Endothelial cell of umbilical vein (primary cell): ENCODE data around the gene ZNF783. TPM values are rescaled to one million over a fixed set of nuclear protein-coding genes. Genes with fewer than 3 reads are reported as not detected.

Source experiments
- Bru-seq: library from RNA; stranded (reverse); fragments of 400-500 nt; gene quantifications from one replicate; lab custom pipeline; 2021; lab: Mats Ljungman, UMichigan
- BruChase-seq, 2 experiments: library from RNA; stranded (reverse); fragments of 400-500 nt; gene quantifications; one replicate each; lab custom pipeline; 2021; lab: Mats Ljungman, UMichigan
- BruUV-seq: library from RNA; stranded (reverse); fragments of 400-500 nt; replicated peaks from 2 replicates; lab custom pipeline; 2021; lab: Mats Ljungman, UMichigan
- CTCF ChIA-PET: fragments of 300-600, 350-600 bp; sonication (Branson Sonifier 250); formaldehyde crosslinking; loops from one replicate; lab custom pipeline; 2021; ENCODE audit warnings: antibody characterized with exemption, inconsistent platforms; lab: Charles Lee
- POLR2A ChIA-PET: fragments of 300-600, 350-600 bp; sonication (Branson Sonifier 250); formaldehyde crosslinking; loops from one replicate; lab custom pipeline; 2021; ENCODE audit warnings: antibody characterized with exemption, inconsistent platforms; lab: Charles Lee
- DNase-seq: peaks from one replicate; pipeline ENCODE4 v3.0.0-alpha.2; 2011; ENCODE audit warnings: low read depth, low spot score
- FAIRE-seq: peaks from 2 replicates; lab custom pipeline; 2011; peaks lifted over from hg19 to GRCh38; lab: Jason Lieb, UNC
- H2AFZ ChIP-seq: 2 replicates; pipeline ENCODE4 v1.6.0; 2012; ENCODE audit warnings: low read depth, low read length, control low read depth, inconsistent platforms
- H3K27ac ChIP-seq: 2 replicates; pipeline ENCODE4 v1.5.1; 2011; ENCODE audit warnings: low read depth, mild to moderate bottlenecking, control low read depth, low read length, moderate library complexity; ENCODE audit not compliant: insufficient read depth
- H3K27me3 ChIP-seq, 2 experiments: 2 replicates each; pipeline versions ENCODE4 v1.6.0 to v1.6.1; 2011; ENCODE audit warnings: low read length in 2 of 2, mixed read lengths in 1 of 2; ENCODE audit not compliant: control insufficient read depth in 2 of 2, insufficient read depth in 2 of 2
- H3K36me3 ChIP-seq, 2 experiments: 2 replicates in 1 of 2; 3 replicates in 1 of 2; pipeline ENCODE4 v1.5.1; 2011; ENCODE audit warnings: low read length in 2 of 2, mild to moderate bottlenecking in 1 of 2, moderate library complexity in 1 of 2; ENCODE audit not compliant: control insufficient read depth in 2 of 2, insufficient read depth in 2 of 2; ENCODE audit errors: extremely low read depth in 1 of 2
- H3K4me1 ChIP-seq: 3 replicates; pipeline ENCODE4 v1.5.1; 2011; ENCODE audit warnings: mild to moderate bottlenecking, low read length; ENCODE audit not compliant: control insufficient read depth, insufficient read depth; ENCODE audit errors: extremely low read depth
- H3K4me2 ChIP-seq: 2 replicates; pipeline ENCODE4 v1.6.1; 2011; ENCODE audit warnings: low read length, control low read depth, mixed read lengths; ENCODE audit not compliant: insufficient read depth
- H3K4me3 ChIP-seq, 3 experiments: fragments of 200-600 bp in 1 of 3; sonication (generic), shearing (Covaris generic) in 1 of 3; replicated peaks in 1 of 3; 2 replicates each; pipeline ENCODE4 v1.5.1; 2011 to 2016; ENCODE audit warnings: control low read depth in 3 of 3, low read length in 3 of 3, mild to moderate bottlenecking in 2 of 3, inconsistent platforms in 1 of 3, low read depth in 1 of 3, moderate library complexity in 1 of 3; ENCODE audit not compliant: insufficient read depth in 1 of 3
- H3K79me2 ChIP-seq: 2 replicates; pipeline ENCODE4 v1.6.0; 2012; ENCODE audit warnings: low read length, inconsistent platforms; ENCODE audit not compliant: control insufficient read depth, insufficient read depth
- H3K9ac ChIP-seq: replicated peaks from 2 replicates; pipeline ENCODE3; 2011; ENCODE audit warnings: low read length, control low read depth; ENCODE audit not compliant: insufficient read depth; ENCODE audit errors: extremely low read depth
- H3K9me1 ChIP-seq: replicated peaks from 3 replicates; pipeline ENCODE4 v1.6.0; 2011; ENCODE audit warnings: mild to moderate bottlenecking, low read length; ENCODE audit not compliant: control insufficient read depth, insufficient read depth; ENCODE audit errors: extremely low read depth
- H3K9me3 ChIP-seq: replicated peaks from 2 replicates; pipeline ENCODE4 v1.5.1; 2012; ENCODE audit warnings: low read length, inconsistent platforms; ENCODE audit not compliant: control insufficient read depth, insufficient read depth
- H4K20me1 ChIP-seq: replicated peaks from 2 replicates; pipeline ENCODE3; 2011; ENCODE audit warnings: mild to moderate bottlenecking, low read length; ENCODE audit not compliant: control insufficient read depth, insufficient read depth; ENCODE audit errors: extremely low read depth
- CTCF ChIP-seq, 2 donors: IDR thresholded peaks; 1 replicate in 1 of 2; 2 replicates in 1 of 2; pipeline ENCODE4 v1.5.1; 2011; ENCODE audit warnings: low read length in 2 of 2, mild to moderate bottlenecking in 2 of 2, moderate library complexity in 2 of 2, control low read depth in 1 of 2, inconsistent platforms in 1 of 2, low read depth in 1 of 2; ENCODE audit not compliant: insufficient read depth in 1 of 2; ENCODE audit errors: extremely low read depth in 1 of 2
- EZH2 ChIP-seq: IDR thresholded peaks from 2 replicates; pipeline ENCODE4 v1.6.1; 2012; ENCODE audit warnings: borderline replicate concordance, low read depth, mild to moderate bottlenecking, moderate library complexity, low read length, inconsistent platforms; ENCODE audit not compliant: severe bottlenecking
- FOS ChIP-seq: IDR thresholded peaks from 2 replicates; pipeline ENCODE4 v1.6.1; 2011; ENCODE audit warnings: mild to moderate bottlenecking, low read length, moderate library complexity, borderline replicate concordance; ENCODE audit not compliant: insufficient read depth
- JUN ChIP-seq: IDR thresholded peaks from 2 replicates; pipeline ENCODE4 v1.6.1; 2011; ENCODE audit warnings: borderline replicate concordance, low read depth; ENCODE audit not compliant: insufficient read length, insufficient read depth
- MYC ChIP-seq: IDR thresholded peaks from one replicate; pipeline ENCODE4 v1.6.1; 2011; ENCODE audit warnings: mild to moderate bottlenecking, low read depth, low read length
- POLR2A ChIP-seq: IDR thresholded peaks from 2 replicates; pipeline ENCODE4 v1.6.1; 2012; ENCODE audit warnings: low read depth, mild to moderate bottlenecking, control low read depth, low read length
- POLR2AphosphoS5 ChIP-seq: IDR thresholded peaks from 2 replicates; pipeline ENCODE4 v1.6.1; 2012; ENCODE audit warnings: low read depth, mild to moderate bottlenecking, control low read depth, low read length, moderate library complexity; ENCODE audit not compliant: insufficient read depth
- dilution Hi-C: fragments of 300-500 bp; cut with MboI; formaldehyde crosslinking; loops from one replicate; pipeline ENCODE4 v1.15.0; 2019; ENCODE audit warnings: low sequenced_read_pairs; ENCODE audit not compliant: extremely low pct_ligation_motif_present
- intact Hi-C: fragments of 100-400 bp; cut with micrococcal nuclease; formaldehyde crosslinking; loops from one replicate; pipeline ENCODE4 v1.10.0; 2022
- long read RNA-seq: library from polyadenylated mRNA; stranded (forward); transcript quantifications from one replicate; pipeline ENCODE4 v2.0.0, GENCODE V29; 2021
- polyA minus RNA-seq, 3 experiments: library from RNA; depleted of rRNA, polyadenylated mRNA; stranded (reverse); fragments of >200 nt; gene quantifications; 1 replicate in 1 of 3; 2 replicates in 2 of 3; pipeline ENCODE4 v1.2.3, GENCODE V29; 2011
- polyA plus RNA-seq, 4 experiments: library from polyadenylated mRNA; depleted of rRNA in 3 of 4; stranded (reverse) in 3 of 4; unstranded in 1 of 4; fragments of >200 nt; gene quantifications; 2 replicates each; pipeline versions ENCODE4 v1.2.1 to v1.2.3, GENCODE V29; 2011 to 2012; ENCODE audit warnings: missing spikeins in 1 of 4
- total RNA-seq: library from RNA; stranded (reverse); gene quantifications from 2 replicates; pipeline ENCODE4 v1.2.3, GENCODE V29; 2021
- TF ChIP-seq, protein P1 (sequence below): IDR thresholded peaks from 2 replicates; pipeline ENCODE4 v1.6.1; 2011; ENCODE audit not compliant: insufficient read depth, insufficient read length

The ZNF783 gene
- total RNA-seq (9.2 and 9.8 TPM in 2 replicates), polyA plus RNA-seq (7.3 and 8.0 TPM in 2 replicates), polyA minus RNA-seq (6.9 and 10.7 TPM in 2 replicates), Bru-seq, nascent RNA (percentile 70 among the genes with signal in this experiment), BruChase-seq, experiment 1, labeled RNA remaining after a 6-hour chase (percentile 64 among the genes with signal in this experiment), BruChase-seq, experiment 2, labeled RNA remaining after a 2-hour chase (percentile 59 among the genes with signal in this experiment)
- 4.2 and 5.5 TPM in 2 replicates for polyA plus RNA-seq (2011; cell fraction: cytosol; rRNA removed)
- 39.4 and 41.8 TPM in 2 replicates for polyA plus RNA-seq (2011; cell fraction: nucleus; rRNA removed)
- polyA plus RNA-seq (2012), result 3.9 and 5.4 TPM in 2 replicates
- 3.9 TPM for polyA minus RNA-seq (2011; cell fraction: cytosol; rRNA and poly(A)+ RNA removed)
- 7.7 and 10.1 TPM in 2 replicates for polyA minus RNA-seq (2011; cell fraction: nucleus; rRNA and poly(A)+ RNA removed)
- long read RNA-seq, full-length matches to known transcripts, result 2 of 18 reads
- long read RNA-seq, partial matches to known transcripts, result 12 of 18 reads
- long read RNA-seq, other reads (novel, unspliced or antisense), result 4 of 18 reads

- peak; percentile 63 for FAIRE-seq
- BruUV-seq, result no TSS peak
- intact Hi-C loops, result loop anchor here (1.0 to 5.0 kb wide), 6 partner anchors 23 to 455 kb away; partner anchors contain the start of genes ZNF212, ZNF746 and ZNF777
Observed at GRCh38 chr7:149261829-149262617, at the start of gene ZNF783. ZNF783 (plus strand) TSS chr7:149262196; CDS start chr7:149262334, 138 bp downstream.

More at GRCh38 chr7:149261829-149262617, at the start of gene ZNF783:
- H3K36me3 ChIP-seq, result peaks cover 0 to 10% of the 10 kb centered on the region in 2 experiments
- peak within 1 kb of the TSS; percentile 95 for H2AFZ ChIP-seq
- H3K27ac ChIP-seq, result peak within 1 kb of the TSS; percentile 55
- H3K79me2 ChIP-seq, result no peaks in the 10 kb centered on the region
- H3K4me3 ChIP-seq, result peak within 1 kb of the TSS; percentile 19 to 61 (median 44)
- POLR2A ChIA-PET, result interaction anchor here (0.5 to 0.9 kb wide), 4 partner anchors 14 to 174 kb away, joined by 4 to 11 read pairs (median 7); no protein-coding TSS in a partner anchor
- no peaks in the 10 kb centered on the region for H3K9me3 ChIP-seq
- peak within 1 kb of the TSS; percentile 49 for H3K9ac ChIP-seq
- dilution Hi-C loops, result no loop called here
- no peaks in the 10 kb centered on the region for H4K20me1 ChIP-seq
- TF ChIP-seq MYC (peak; percentile 34), EZH2 (no peak), POLR2AphosphoS5 (peak; percentile 36), POLR2A (no peak), JUN (no peak), CTCF (IDR thresholded peaks at IDR 0.05; ENCODE audit: extremely low read depth in 1 of 2, insufficient read depth in 1 of 2, low read depth in 1 of 2, low read length in 2 of 2) (peak; percentile 71 to 87), FOS (no peak)
- TF ChIP-seq, protein P1, sequence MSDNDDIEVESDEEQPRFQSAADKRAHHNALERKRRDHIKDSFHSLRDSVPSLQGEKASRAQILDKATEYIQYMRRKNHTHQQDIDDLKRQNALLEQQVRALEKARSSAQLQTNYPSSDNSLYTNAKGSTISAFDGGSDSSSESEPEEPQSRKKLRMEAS, result peak; percentile 95
- H3K4me2 ChIP-seq, result peak within 1 kb of the TSS; percentile 79
- H3K4me1 ChIP-seq, result peaks cover 3% of the 10 kb centered on the region
- peak; percentile 85 for DNase-seq
- CTCF ChIA-PET, result interaction anchor here (0.6 to 2.2 kb wide), 27 partner anchors 8 to 363 kb away, joined by 3 to 19 read pairs (median 5); partner anchors contain the start of genes ZNF282, ZNF398 and ZNF777
- H3K9me1 ChIP-seq, result no peaks in the 10 kb centered on the region
- no peaks in the 10 kb centered on the region for H3K27me3 ChIP-seq
